HG03103 (cell line): ENCODE measurements around the gene NUAK2.
A peak's percentile ranks its signal among the peaks of the same experiment; 100 is the strongest.

ENCODE experiments used
- ATAC-seq: cut with Tn5 transposase; IDR thresholded peaks from one replicate; pipeline ENCODE4 v1.9.1; 2021; ENCODE audit warnings: low read depth; ENCODE audit not compliant: unreplicated experiment

Gene NUAK2

DNA sequence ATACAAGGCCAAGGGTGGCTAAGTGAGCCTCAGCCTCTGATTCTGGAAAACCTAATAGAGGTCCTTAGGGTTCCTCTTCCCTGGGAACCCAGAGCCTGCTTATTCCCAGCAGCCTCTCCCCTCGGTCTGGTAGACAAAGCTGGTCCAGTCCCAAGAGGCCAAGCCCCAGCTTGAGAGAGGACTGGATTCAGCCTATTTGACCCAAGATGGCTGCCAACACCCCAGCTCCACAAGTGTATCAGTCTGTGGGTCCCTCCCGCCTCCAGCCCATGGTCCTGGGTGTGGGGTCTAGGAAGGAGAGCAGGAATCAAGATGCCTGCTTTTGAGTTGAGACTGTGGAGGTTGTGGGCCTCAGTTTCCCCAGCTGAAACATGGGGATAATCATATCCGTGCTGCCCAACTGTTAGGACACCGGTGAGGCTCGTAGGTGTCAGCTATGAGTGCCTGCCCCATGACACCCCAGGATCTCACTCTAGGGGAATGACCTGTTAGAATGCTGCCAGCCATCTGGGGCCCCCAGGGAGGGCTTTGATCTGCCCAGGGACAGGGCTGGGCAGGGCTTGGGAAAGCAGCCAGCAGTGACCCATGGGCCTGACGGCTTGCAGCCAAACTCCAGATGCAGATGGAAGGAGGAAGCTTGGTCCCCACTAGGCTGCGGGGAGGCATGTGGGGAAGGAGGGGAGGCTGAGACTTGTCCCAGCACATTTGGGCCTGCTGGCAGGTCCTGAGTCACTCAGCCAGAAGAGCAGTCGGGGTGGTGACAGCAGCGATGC, 45.4 kb downstream of the NUAK2 start:
- ATAC-seq, result no peak

DNA sequence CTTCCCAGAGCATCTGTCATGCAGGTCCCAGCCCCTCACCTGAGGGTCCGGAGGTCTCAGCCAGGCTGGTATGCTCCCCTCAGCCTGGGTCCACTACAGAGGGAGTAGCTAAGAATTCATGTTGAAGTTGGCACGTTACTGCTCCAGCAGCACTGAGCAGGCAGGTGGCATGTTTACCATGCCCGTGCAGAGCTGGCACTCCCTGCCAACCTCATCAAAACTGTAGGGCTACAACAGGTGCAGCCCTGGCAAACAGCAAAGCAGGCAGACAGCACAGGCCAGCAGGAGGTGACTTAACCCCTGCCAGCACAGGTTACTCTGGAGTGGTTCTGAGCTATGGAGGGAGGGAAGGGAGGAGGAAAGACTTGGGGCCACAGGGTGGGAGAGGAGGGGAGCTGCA, 46.4 kb downstream of the NUAK2 start:
- ATAC-seq, result no peak

DNA sequence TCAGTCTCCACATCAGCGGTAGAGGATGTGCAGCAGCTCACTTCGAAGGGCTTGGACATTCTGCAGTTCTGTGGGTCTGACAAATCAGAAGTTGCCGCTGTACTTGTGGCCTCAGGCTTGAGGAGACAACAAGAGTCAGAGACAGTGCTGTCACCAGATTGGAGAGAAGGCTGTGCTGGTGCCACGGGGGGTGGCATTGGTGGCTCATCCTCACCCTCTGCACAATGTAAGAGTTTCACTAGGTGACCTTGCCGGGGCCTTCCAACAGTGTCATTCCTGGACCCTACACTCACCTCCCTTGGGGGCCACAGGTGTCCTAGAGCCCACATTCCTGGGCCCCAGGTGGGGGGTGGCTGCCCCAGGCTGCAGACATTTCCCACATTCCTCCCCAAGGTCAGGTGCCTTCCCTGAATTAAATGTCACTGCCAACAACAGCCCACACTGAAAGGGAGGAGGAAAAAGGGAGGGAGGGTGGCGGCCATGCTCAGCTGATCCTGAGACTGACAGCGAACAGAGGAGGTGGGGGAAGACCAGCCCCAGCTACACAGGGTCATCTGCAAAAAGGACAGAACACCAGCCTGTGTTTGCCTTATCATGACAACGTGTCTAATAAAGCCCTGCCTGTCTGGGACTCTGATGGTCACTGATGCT, 47.4 kb downstream of the NUAK2 start:
- no peak for ATAC-seq

DNA sequence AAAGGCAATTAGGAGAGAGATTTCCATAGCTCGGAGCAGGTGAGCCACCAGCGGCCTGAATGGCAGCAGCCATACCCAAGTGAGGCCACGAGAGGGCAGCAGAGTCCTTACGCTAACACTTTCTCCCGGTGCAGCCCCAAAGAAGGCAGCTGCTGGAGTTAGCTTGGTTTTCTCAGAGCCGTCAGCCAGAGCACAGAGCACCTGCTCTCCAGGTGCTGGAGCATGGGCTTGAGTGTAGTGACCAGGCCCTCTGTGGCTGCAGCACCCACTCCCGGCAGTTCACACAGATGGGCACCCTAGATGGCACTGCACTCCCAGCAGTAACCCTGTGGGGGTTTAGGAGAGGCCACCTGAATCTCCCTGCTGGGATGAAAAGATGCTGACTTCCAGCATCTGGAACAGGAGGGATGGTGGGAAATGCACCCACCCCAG, 48.0 kb downstream of the NUAK2 start:
- ATAC-seq, result peak; percentile 76

DNA sequence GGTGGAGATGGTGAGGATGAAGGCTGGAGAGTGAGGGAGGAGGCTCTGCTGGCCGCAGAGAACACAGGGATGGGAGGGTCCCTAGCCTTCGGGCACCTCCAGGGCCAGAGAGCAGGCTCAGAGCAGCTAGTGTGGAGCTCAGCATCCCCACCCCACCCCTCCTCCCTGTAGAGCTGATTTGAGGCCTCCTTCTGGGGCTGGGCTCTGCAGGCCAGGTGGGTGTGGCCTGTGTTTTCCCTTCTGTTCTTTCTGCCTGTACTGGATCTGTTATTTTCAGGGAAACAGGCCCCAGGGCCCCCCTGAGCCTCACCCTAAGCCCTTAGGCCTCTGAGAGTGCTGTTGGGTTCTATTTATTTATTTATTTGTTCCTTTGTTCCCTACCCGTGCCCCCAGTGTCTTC, 49.0 kb downstream of the NUAK2 start:
- ATAC-seq, result no peak

DNA sequence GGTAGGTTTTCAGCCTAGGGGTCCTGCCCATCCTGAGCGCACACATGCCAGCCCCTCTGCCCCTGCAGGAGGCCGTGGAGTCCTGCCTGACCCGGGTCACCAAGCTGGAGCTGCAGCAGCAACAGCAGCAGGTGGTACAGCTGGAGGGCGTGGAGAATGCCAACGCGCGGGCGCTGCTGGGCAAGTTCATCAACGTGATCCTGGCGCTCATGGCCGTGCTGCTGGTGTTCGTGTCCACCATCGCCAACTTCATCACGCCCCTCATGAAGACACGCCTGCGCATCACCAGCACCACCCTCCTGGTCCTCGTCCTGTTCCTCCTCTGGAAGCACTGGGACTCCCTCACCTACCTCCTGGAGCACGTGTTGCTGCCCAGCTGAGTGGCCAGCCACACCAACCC, 49.8 kb downstream of the NUAK2 start:
- ATAC-seq, result no peak

DNA sequence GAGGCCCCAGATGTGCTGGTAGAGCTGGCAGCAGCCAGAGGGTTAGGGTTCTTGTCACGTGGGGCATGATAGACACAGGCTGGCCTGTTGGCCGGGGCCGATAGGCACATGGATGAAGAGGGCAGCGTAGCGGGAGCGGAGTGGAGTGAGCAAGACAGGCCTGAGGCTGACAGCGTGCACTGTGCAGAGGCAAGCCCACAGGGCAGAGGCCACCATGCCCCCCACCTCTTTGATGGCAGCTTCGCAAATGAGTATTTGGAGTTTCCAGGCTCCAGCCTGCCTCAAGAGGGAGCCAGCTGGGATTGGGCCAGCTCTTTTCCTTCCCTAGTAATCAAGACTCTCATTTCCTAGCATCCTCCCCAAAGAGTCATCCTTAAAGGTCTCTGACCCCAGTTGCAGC, 50.3 kb downstream of the NUAK2 start:
- ATAC-seq, result no peak

DNA sequence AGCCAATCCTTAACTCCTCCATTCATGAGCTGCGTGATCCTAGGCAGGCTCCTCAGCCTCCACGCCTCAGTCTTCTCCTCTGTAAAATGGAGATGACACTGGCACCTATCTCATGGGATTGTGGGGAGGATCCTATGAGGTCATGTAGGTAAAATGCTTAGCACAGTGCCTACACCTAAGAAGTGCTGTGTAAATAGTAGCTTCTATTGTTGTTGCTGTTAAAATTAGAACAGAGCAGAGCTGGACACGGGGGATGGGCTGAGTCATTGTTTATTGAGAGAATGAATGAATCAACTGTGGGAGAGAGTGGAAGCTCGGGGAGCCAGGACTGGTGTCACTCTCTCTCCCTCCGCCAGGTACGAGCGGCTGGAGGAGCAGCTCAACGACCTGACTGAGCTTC, 50.8 kb downstream of the NUAK2 start:
- ATAC-seq, result no peak

DNA sequence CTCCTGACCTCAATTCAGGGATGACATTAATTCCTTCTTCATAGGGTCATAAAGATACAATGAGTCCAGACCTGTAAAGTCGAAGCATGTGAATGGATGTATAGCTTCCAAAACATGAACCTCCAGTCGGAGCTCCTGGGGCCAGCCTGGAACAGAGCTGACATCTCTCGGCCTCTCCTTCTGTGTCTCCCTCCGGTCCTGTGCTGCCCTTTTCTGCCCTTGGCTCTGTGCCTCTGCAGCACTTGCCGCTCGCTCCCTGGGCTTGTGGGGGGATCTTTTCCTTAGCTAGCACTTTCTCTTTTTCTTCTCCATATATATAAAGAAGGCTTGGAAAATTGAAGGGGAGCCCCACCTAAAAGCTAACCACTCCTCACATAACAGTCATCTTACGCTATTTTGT, 51.3 kb downstream of the NUAK2 start:
- no peak for ATAC-seq

DNA sequence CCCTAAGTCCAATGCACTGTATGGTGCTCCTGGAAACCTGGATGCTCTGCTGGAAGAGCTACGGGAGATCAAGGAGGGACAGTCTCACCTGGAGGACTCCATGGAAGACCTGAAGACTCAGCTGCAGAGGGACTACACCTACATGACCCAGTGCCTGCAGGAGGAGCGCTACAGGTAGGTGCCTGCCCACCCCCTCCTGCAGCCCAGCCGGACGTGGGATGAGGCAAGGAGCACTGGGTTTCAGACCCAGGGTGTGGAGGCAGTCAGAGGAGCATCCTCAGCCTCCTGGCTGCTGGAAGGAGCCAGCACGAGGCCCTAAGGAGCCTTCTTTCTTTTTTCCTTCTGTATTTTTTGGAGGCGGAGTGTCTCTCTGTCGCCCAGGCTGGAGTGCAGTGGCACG, 51.8 kb downstream of the NUAK2 start:
- ATAC-seq, result no peak

DNA sequence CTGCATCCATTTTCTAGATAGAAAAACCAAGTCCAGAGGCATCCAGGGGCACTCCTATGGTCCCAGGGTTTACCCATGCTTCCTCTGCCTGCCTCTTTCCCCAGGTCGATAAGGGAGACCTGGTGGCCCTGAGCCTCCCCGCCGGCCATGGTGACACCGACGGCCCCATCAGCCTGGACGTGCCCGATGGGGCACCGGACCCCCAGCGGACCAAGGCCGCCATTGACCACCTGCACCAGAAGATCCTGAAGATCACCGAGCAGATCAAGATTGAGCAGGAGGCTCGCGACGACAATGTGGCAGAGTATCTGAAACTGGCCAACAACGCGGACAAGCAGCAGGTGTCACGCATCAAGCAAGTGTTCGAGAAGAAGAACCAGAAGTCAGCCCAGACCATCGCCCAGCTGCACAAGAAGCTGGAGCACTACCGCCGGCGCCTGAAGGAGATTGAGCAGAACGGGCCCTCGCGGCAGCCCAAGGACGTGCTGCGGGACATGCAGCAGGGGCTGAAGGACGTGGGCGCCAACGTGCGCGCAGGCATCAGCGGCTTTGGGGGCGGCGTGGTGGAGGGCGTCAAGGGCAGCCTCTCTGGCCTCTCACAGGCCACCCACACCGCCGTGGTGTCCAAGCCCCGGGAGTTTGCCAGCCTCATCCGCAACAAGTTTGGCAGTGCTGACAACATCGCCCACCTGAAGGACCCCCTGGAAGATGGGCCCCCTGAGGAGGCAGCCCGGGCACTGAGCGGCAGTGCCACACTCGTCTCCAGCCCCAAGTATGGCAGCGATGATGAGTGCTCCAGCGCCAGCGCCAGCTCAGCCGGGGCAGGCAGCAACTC, 52.5 kb downstream of the NUAK2 start:
- ATAC-seq, result no peak

DNA sequence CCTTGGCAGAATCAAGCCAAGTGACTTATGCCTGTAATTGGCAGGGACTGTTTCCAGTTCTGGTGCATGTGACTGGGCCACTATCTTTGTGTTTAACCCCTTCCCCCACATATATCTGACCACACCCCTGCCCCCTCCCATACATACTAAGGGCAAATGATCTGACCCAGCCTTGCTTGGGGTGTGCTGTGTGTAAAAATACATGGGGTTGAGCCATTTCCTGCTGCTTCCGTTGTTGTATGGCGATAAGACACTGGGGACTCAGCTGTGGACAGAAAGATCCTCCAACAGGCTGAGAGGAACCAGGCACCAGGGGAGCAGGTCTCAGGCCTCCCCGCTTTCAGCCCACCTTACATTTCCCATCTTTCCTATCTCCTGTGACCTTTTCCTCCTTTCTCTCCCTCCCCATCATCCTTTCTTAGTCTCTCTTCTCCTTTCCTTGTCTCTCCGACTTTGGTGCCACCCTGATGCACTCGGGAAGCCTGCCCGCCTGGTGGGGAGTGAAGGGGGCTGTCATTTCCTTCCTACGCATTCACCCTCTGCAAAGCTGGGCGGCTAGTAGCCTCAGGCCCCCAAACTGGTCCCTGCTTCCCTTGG, 54.1 kb downstream of the NUAK2 start:
- ATAC-seq, result no peak

DNA sequence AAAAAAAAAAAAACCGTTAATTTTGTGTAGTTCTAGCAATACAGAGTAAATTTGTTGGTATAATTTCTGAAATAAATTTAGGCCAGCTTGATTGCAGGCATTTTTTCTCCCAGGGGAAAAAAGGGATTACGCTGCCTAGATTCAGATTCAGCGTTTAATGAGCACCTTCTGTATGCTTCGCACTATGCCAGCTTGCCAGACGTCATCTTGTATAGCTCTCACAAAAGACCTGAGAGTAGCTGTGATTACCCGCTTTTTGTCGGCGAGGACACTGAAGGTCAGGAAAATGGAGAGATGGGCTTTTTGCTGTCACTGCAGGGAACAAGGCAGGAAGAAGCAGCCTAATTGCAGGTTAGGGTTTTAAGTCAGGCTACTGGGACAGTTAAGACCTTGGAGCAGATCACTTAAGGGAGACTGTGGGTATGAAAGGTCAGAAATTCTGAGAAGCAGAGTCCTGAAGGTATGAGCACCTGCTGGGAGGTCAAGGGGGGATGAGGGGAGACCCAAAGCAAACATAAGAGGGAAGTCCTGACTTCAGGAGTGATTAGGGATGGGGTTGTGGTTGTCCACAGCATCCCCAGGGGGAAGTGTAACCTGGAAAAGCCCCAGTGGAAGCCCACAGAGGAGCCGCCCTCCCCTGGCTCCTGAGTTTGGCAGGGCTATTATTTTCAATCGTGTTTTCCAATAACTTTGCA, 54.8 kb downstream of the NUAK2 start:
- no peak for ATAC-seq

DNA sequence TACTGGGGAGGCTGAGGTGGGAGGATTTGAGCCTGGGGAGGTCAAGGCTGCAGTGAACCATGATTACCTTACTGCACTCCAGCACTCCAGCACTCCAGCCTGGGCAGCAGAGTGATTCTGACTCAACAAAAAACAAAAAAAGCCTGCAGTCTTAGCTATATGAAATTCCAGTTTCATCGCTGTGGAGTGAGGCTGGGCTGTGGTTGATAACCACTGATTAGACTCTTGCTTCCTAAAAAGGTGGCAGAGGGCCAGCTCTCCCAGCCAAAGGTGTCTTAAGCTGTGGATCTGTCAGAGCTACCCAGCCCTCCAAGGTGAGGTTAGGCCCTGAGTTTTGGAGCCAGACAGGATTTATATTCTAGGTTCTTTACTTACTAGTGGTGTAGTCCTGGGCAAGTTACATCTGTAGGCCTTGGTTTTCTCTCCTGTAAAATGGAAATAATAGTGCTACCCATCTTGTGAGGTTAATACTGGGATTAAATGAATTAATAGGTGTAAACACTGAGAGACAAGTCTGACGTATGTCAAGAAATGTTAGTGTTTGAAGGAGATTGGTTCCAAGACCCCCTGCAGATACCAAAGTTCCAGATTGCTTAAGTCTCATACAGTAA, 57.9 kb downstream of the NUAK2 start:
- ATAC-seq, result no peak

DNA sequence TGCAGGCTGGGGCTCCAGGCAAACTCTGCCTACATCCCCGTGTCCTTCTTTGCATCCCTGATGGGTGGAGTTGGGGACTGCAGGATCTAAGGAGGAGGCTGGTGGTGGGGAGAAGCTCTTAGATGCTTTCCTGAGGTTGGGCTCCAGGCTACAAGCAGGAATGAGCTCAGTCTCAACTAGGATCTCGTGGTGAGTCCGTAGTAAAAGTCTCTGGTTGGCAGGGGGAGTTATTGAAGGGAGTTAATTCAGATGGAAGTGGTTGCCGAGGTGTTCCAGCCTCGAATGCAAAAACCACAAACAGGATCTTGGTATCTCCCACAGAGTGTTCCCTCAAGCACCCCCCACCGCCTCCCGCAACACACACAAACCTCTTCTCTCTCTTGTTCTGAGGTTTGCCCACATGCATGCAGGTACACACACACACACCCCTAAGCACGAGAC, 58.8 kb downstream of the NUAK2 start:
- no peak for ATAC-seq

DNA sequence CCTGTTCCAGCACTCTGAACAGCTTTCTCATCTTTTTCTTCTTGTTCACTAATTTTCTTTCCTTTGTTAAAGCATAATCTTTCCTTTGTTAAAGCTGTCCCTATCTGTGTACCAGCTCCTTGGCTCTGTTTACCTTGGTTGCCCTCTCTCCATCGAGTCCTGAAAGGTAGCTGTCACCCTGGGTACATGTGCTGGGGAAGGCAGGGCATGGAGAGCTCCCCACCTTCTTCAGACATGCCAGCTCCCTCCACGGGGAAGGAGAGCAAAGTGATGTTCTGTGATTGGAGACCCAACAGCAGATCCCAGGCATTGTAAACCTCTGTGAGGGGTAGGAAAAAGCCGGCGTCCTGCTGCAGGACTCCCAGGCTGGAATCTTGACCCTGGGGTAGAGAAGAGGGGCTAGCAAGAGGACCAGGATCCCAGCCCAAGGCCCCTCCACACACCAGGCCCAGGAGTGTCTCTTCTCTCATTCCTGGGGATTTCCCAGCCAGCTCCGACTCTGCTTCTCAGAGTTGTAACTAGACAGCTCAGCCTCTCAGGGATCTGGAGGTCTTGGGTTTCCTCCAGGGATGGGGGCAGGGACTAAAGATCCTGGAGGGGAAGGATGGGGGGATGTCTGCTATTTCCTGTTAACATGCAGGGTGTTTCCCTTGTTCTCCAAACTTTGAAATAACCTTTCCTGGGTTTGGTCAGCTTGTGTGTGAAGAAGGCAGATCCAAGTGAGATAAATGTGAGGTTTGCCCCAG, 59.4 kb downstream of the NUAK2 start:
- ATAC-seq, result no peak

DNA sequence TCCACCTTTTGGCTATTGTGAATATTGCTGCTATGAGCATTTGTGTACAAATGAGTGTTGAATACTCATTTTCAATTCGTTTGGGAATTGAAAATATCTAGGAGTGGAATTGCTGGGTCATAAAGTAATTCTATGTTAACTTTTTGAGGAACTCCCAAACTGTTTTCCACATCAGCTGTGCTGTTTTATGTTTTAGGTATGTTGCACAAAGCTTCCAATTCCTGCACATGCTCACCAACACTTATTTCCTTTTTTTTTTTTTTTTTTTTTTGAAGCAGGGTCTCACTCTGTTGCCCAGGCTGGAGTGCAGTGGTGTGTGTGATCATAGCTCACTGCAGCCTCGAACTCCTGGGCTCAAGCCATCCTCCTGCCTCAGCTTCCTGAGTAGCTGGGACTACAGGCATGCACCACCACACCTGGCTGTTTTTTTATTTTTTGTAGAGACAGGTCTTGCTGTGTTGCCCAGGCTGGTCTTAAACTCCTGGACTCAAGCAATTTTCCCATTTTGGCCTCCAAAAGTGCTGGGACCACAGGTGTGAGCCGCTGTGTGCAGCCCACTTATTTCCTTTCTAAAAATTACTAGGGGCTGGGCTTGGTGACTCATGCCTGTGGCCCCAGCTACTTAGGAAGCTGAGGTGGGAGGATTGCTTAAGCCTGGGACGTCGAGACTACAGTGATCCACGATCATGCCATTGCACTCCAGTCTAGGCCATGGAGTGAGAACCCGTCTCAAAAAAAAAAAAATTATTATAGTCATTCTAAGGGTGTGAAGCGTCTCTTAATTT, 60.4 kb downstream of the NUAK2 start:
- ATAC-seq, result no peak

DNA sequence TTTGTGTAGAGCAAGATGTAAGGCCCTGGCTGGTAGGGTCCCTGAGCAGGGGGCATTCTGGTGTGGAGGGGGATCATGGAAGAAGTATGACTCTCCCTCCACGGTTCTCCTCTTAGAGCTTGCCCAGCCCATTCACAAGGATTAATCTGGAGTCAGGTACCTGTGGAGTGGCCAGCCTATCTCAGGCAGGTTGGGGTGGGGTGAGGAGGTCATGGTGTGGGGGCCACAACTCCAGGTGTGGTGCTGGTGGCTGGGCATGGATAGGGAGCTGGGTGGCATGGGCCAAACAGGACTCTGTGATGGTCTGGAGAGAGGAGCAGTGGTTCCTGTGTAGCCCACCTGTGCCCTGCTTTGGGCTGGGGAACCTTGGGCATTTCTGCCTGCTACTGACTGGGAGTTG, 61.5 kb downstream of the NUAK2 start:
- no peak for ATAC-seq
